A673 (cell line): Measurements from ENCODE around the gene STRN.

Source experiments
- EZH2 ChIP-seq: fragments of 200-600 bp; sonication (generic); IDR thresholded peaks from 2 replicates; pipeline ENCODE4 v1.6.1; 2017; ENCODE audit warnings: borderline replicate concordance, low read depth, mild to moderate bottlenecking, mixed read lengths, antibody characterized with exemption, low read length; ENCODE audit not compliant: poor library complexity, severe bottlenecking
- TF ChIP-seq, protein P1 (sequence below): fragments of 300-800, 200-600 bp; sonication (generic); conservative IDR thresholded peaks from 2 replicates; pipeline ENCODE4 v1.5.1; 2017; ENCODE audit warnings: low read depth, mild to moderate bottlenecking, antibody characterized with exemption, low read length, moderate library complexity, mixed read lengths

GRCh38 chr2:36802952-36803351 is 163.4 kb downstream of the STRN start:
- TF ChIP-seq, protein P1, sequence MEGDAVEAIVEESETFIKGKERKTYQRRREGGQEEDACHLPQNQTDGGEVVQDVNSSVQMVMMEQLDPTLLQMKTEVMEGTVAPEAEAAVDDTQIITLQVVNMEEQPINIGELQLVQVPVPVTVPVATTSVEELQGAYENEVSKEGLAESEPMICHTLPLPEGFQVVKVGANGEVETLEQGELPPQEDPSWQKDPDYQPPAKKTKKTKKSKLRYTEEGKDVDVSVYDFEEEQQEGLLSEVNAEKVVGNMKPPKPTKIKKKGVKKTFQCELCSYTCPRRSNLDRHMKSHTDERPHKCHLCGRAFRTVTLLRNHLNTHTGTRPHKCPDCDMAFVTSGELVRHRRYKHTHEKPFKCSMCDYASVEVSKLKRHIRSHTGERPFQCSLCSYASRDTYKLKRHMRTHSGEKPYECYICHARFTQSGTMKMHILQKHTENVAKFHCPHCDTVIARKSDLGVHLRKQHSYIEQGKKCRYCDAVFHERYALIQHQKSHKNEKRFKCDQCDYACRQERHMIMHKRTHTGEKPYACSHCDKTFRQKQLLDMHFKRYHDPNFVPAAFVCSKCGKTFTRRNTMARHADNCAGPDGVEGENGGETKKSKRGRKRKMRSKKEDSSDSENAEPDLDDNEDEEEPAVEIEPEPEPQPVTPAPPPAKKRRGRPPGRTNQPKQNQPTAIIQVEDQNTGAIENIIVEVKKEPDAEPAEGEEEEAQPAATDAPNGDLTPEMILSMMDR, result no peak
- TF ChIP-seq EZH2, result no peak
